ENCODE results near the gene UBQLN1.
"Not testable (repeated sequence)": the region's sequence is repeated elsewhere in the genome, so short reads cannot be mapped to it uniquely, and the experiment has no call there.

Gene UBQLN1

GRCh38 chr9:83636813-83637212, 70.9 kb downstream of the UBQLN1 start:
- in situ Hi-C loops (cut with MboI; ENCODE audit: low sequenced_read_pairs): no loop called here

GRCh38 chr9:83633676-83634075, 74.1 kb downstream of the UBQLN1 start:
- in situ Hi-C loops (cut with MboI; ENCODE audit: low sequenced_read_pairs): no loop called here

GRCh38 chr9:83633255-83633654, 74.5 kb downstream of the UBQLN1 start:
- in situ Hi-C loops (cut with MboI; ENCODE audit: low sequenced_read_pairs): no loop called here

GRCh38 chr9:83630938-83631457, 76.8 kb downstream of the UBQLN1 start:
- in situ Hi-C loops (cut with MboI; ENCODE audit: low sequenced_read_pairs): no loop called here

GRCh38 chr9:83629433-83630104, 78.2 kb downstream of the UBQLN1 start:
- in situ Hi-C loops (cut with MboI; ENCODE audit: low sequenced_read_pairs): no loop called here

- in situ Hi-C loops (cut with MboI; ENCODE audit: low sequenced_read_pairs): no loop called here
Measured at GRCh38 chr9:83628540-83628939, 79.2 kb downstream of the UBQLN1 start.

- in situ Hi-C loops (cut with MboI; ENCODE audit: low sequenced_read_pairs): no loop called here
Measured at GRCh38 chr9:83625178-83625577, 82.6 kb downstream of the UBQLN1 start.

GRCh38 chr9:83623679-83624076, 84.1 kb downstream of the UBQLN1 start:
- in situ Hi-C loops (cut with MboI; ENCODE audit: low sequenced_read_pairs): no loop called here

- in situ Hi-C loops (cut with MboI; ENCODE audit: low sequenced_read_pairs): no loop called here
Measured at GRCh38 chr9:83622939-83623678, 84.6 kb downstream of the UBQLN1 start, which contains the start of gene IDNK. TSS of gene IDNK (plus strand) at chr9:83623143. CDS start at chr9:83623172, 29 bp downstream.

- in situ Hi-C loops (cut with MboI; ENCODE audit: low sequenced_read_pairs): no loop called here
Measured at GRCh38 chr9:83622433-83622938, 85.3 kb downstream of the UBQLN1 start.

- in situ Hi-C loops (cut with MboI; ENCODE audit: low sequenced_read_pairs): no loop called here
Measured at GRCh38 chr9:83620841-83621636, 86.7 kb downstream of the UBQLN1 start.

GRCh38 chr9:83617299-83617698, 90.5 kb downstream of the UBQLN1 start:
- in situ Hi-C loops (cut with MboI; ENCODE audit: low sequenced_read_pairs): no loop called here

GRCh38 chr9:83613298-83613697, 94.5 kb downstream of the UBQLN1 start:
- in situ Hi-C loops (cut with MboI; ENCODE audit: low sequenced_read_pairs): not testable (repeated sequence)
